PC-9 (cell line): Measurements from ENCODE around the gene SRPK2.

Experiments
- CTCF ChIP-seq: fragments of 200-600 bp; sonication (generic); conservative IDR thresholded peaks from 2 replicates; pipeline ENCODE4 v1.6.1; 2017; ENCODE audit warnings: mixed run types, antibody characterized with exemption, mild to moderate bottlenecking, moderate library complexity
- EZH2 ChIP-seq: fragments of 200-600 bp; sonication (generic); IDR thresholded peaks from 2 replicates; pipeline ENCODE4 v1.8.0; 2017; ENCODE audit warnings: antibody characterized with exemption, low read depth

- TF ChIP-seq CTCF (no peak), EZH2 (no peak)
Measured at GRCh38 chr7:105137898-105138297, 250.8 kb downstream of the SRPK2 start.
